Vagina (tissue), 2 donors: ENCODE measurements around the gene ALS2CL.

Experiments used
- POLR2A ChIP-seq, 2 donors: fragments of 450-650 bp; IDR thresholded peaks; one replicate each; pipeline ENCODE4 v1.6.1; 2017; ENCODE audit warnings: antibody characterized with exemption in 2 of 2, mild to moderate bottlenecking in 2 of 2, moderate library complexity in 2 of 2
- POLR2AphosphoS5 ChIP-seq, 2 donors: sonication (generic); formaldehyde crosslinking; IDR thresholded peaks; one replicate each; pipeline ENCODE4 v1.9.0; 2017; ENCODE audit warnings: antibody characterized with exemption in 2 of 2, mild to moderate bottlenecking in 2 of 2, low read depth in 1 of 2; ENCODE audit not compliant: insufficient read depth in 1 of 2
- TF ChIP-seq, protein P1 (sequence below), 3 experiments: fragments of 450-650 bp in 2 of 3; fragments of 200-600 bp in 1 of 3; sonication (generic) in 1 of 3; IDR thresholded peaks; one replicate each; pipeline ENCODE4 v1.5.1; 2017 to 2019; ENCODE audit warnings: antibody characterized with exemption in 3 of 3, mild to moderate bottlenecking in 2 of 3, moderate library complexity in 2 of 3

DNA sequence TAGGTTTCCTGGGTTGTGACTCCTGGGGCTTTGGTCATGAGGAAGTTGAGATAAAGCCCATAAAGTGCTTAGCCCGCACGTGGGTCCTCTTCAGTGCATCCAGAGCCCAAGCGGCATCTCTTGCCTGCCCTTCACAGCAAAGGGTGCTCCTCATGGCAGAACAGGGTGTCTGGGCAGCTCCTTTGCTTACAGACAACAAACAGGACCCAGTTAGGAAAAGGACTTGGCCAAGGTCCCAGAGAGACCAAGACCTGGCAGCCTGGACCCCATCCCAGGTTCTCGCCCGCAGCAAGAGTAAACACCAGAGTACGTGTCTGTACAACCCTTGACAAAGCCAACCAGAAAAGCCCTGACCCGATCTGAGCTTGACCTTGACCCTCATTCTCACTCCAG is 27.0 kb downstream of the ALS2CL start:
- TF ChIP-seq POLR2A (IDR thresholded peaks at IDR 0.05) (no peak), POLR2AphosphoS5 (IDR thresholded peaks at IDR 0.05; ENCODE audit: insufficient read depth in 1 of 2, low read depth in 1 of 2) (no peak)
- TF ChIP-seq, protein P1, sequence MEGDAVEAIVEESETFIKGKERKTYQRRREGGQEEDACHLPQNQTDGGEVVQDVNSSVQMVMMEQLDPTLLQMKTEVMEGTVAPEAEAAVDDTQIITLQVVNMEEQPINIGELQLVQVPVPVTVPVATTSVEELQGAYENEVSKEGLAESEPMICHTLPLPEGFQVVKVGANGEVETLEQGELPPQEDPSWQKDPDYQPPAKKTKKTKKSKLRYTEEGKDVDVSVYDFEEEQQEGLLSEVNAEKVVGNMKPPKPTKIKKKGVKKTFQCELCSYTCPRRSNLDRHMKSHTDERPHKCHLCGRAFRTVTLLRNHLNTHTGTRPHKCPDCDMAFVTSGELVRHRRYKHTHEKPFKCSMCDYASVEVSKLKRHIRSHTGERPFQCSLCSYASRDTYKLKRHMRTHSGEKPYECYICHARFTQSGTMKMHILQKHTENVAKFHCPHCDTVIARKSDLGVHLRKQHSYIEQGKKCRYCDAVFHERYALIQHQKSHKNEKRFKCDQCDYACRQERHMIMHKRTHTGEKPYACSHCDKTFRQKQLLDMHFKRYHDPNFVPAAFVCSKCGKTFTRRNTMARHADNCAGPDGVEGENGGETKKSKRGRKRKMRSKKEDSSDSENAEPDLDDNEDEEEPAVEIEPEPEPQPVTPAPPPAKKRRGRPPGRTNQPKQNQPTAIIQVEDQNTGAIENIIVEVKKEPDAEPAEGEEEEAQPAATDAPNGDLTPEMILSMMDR (IDR thresholded peaks at IDR 0.05) = no peak
